Tibial nerve (tissue), 4 donors: ENCODE measurements around the gene IL12B.

Experiments used
- EP300 ChIP-seq, 2 donors: sonication (generic); formaldehyde crosslinking; IDR thresholded peaks; one replicate each; pipeline ENCODE4 v1.6.1; 2017; ENCODE audit warnings: antibody characterized with exemption in 2 of 2, mild to moderate bottlenecking in 1 of 2
- TF ChIP-seq, protein P1 (sequence below), 5 experiments: fragments of 200-600 bp in 3 of 5; fragments of 450-650 bp in 2 of 5; sonication (generic) in 3 of 5; IDR thresholded peaks; one replicate each; pipeline ENCODE4 v1.5.1; 2016 to 2019; ENCODE audit warnings: antibody characterized with exemption in 5 of 5, mild to moderate bottlenecking in 3 of 5, moderate library complexity in 2 of 5

GRCh38 chr5:159343295-159344094, 13.2 kb upstream of the IL12B start:
- no peak for TF ChIP-seq EP300 (IDR thresholded peaks at IDR 0.05)
- TF ChIP-seq, protein P1, sequence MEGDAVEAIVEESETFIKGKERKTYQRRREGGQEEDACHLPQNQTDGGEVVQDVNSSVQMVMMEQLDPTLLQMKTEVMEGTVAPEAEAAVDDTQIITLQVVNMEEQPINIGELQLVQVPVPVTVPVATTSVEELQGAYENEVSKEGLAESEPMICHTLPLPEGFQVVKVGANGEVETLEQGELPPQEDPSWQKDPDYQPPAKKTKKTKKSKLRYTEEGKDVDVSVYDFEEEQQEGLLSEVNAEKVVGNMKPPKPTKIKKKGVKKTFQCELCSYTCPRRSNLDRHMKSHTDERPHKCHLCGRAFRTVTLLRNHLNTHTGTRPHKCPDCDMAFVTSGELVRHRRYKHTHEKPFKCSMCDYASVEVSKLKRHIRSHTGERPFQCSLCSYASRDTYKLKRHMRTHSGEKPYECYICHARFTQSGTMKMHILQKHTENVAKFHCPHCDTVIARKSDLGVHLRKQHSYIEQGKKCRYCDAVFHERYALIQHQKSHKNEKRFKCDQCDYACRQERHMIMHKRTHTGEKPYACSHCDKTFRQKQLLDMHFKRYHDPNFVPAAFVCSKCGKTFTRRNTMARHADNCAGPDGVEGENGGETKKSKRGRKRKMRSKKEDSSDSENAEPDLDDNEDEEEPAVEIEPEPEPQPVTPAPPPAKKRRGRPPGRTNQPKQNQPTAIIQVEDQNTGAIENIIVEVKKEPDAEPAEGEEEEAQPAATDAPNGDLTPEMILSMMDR (IDR thresholded peaks at IDR 0.05), result no peak
